ENCODE measurements around the gene SMIM30. TPM values are rescaled to one million over a fixed set of nuclear protein-coding genes. Genes with fewer than 3 reads are reported as not detected.
A peak's percentile ranks its signal among the peaks of the same experiment; 100 is the strongest.

Gene SMIM30
- total and polyA plus RNA-seq, 2 experiments from 2014 or later, result 63.9 to 99.7 TPM

DNA sequence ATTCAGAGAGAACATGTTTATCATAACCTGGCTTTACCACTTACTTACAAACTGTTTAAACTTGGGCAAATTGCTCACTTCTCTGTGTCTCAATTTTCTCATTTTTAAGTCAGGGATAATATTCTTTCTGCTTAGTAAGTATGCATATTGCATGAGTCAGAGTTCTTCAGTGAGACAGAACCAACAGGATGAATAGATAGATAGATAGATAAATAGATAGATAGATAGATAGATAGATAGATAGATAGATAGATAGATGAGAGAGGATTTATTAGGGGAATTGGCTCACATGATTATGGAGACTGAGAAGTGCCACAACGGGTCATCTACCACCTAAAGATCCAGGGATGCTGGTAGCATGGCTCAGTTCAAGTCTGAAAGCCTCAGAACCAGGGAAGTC, 15.7 kb upstream of the SMIM30 start:
- in situ Hi-C loops (cut with MboI), result no loop called here
- Histone ChIP-seq H3K4me1 (ENCODE audit: insufficient read depth) (no peaks in the 10 kb centered on the region), H4K20me1 (ENCODE audit: insufficient read depth) (no peaks in the 10 kb centered on the region), H3K4me3 (no peak overlapping the region), H3K9me2 (ENCODE audit: insufficient read depth) (no peaks in the 10 kb centered on the region), H3K4me2 (ENCODE audit: unreplicated experiment) (no peak overlapping the region), H3K79me2 (ENCODE audit: insufficient read depth) (no peaks in the 10 kb centered on the region), H2AFZ (0 out of 2 replicates have a peak overlapping the region, but pooled peaks have one; percentile 7), H3K36me3 (ENCODE audit: low read depth) (no peaks in the 10 kb centered on the region), H3K27me3 (replicated peaks; ENCODE audit: insufficient read depth) (no peaks in the 10 kb centered on the region), H3K27ac (no peak overlapping the region), H3K9me3 (ENCODE audit: low read depth) (no peaks in the 10 kb centered on the region), H3F3A (ENCODE audit: insufficient read depth) (no peaks in the 10 kb centered on the region), H3K9ac (no peak overlapping the region)
- DNase-seq, result peak; percentile 12
- TF ChIP-seq EZH2 (IDR thresholded peaks at IDR 0.05; ENCODE audit: insufficient read depth, poor library complexity, severe bottlenecking) (no peak), EZH2phosphoT487 (IDR thresholded peaks at IDR 0.05; ENCODE audit: insufficient read depth, low read depth) (no peak)
- 25 to 36% methylated on average over 1 of the region's 1 CpG for WGBS, 2 experiments (ENCODE audit: low coverage in 1 of 2, low lambda C conversion rate in 2 of 2, missing lambda C conversion rate in 2 of 2)

DNA sequence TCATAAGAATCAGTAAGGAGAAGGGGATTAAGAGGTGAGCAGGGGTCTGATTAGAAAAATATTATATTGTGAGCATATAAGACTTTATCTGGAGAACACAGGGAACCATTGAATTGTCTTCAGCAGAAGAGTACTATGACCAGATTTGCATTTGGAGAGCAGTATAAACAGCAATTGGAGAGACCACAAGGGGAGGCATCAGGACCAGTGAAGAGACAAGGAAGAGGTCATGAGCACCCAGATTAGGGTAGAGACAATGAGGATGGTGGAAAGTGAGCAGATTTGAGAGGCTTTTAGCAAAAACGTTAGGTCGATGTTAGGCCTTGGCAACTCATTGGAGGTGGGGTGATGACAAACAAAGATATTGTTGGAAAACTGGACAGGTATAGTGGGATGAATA, 13.0 kb upstream of the SMIM30 start:
- Histone ChIP-seq H3K27me3 (replicated peaks; ENCODE audit: insufficient read depth) (no peaks in the 10 kb centered on the region), H3K9ac (no peak overlapping the region), H2AFZ (0 out of 2 replicates have a peak overlapping the region, but pooled peaks have one; percentile 20), H3F3A (ENCODE audit: insufficient read depth) (no peaks in the 10 kb centered on the region), H3K4me1 (ENCODE audit: insufficient read depth) (0 out of 2 replicates have a peak, but pooled peaks cover 6% of the 10 kb centered on the region), H3K9me3 (ENCODE audit: low read depth) (no peaks in the 10 kb centered on the region), H3K4me3 (no peak overlapping the region), H4K20me1 (ENCODE audit: insufficient read depth) (no peaks in the 10 kb centered on the region), H3K9me2 (ENCODE audit: insufficient read depth) (no peaks in the 10 kb centered on the region), H3K4me2 (ENCODE audit: unreplicated experiment) (no peak overlapping the region), H3K36me3 (ENCODE audit: low read depth) (no peaks in the 10 kb centered on the region), H3K27ac (no peak overlapping the region), H3K79me2 (ENCODE audit: insufficient read depth) (no peaks in the 10 kb centered on the region)
- WGBS, 2 experiments (ENCODE audit: low coverage in 1 of 2, low lambda C conversion rate in 2 of 2, missing lambda C conversion rate in 2 of 2), result 63 to 64% methylated on average over 2 of the region's 2 CpGs
- no peak for TF ChIP-seq EZH2 (IDR thresholded peaks at IDR 0.05; ENCODE audit: insufficient read depth, poor library complexity, severe bottlenecking)
- no peak for TF ChIP-seq EZH2phosphoT487 (IDR thresholded peaks at IDR 0.05; ENCODE audit: insufficient read depth, low read depth)
- DNase-seq, result no peak
- in situ Hi-C loops (cut with MboI), result no loop called here

DNA sequence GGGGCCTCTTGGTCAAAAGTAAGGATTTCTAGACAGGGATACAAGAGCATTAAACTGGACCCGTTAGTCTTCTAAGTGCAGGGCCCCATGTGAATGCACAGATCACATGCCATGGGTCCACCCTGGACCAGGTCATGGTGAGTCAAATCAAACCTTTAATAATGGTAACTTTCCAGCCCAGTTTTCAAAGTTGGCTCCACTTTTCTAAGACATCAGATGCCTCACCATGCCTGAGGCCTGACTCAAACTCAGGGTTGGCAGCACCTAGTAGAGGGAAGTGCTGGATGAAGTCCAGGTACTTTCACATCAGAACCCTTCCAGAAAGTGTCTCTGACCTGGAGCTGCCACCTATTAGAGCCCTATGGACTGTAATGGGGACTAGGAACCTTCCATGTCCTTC, 9.7 kb upstream of the SMIM30 start:
- 0 out of 2 replicates have a peak, but pooled peaks cover 6% of the 10 kb centered on the region for H3K4me1 ChIP-seq (ENCODE audit: insufficient read depth)
- H3F3A ChIP-seq (ENCODE audit: insufficient read depth), result no peaks in the 10 kb centered on the region
- H4K20me1 ChIP-seq (ENCODE audit: insufficient read depth), result no peaks in the 10 kb centered on the region
- H2AFZ ChIP-seq, result peak overlapping the region; percentile 10; the same call in 1 of the 2 replicates
- H3K9me3 ChIP-seq (ENCODE audit: low read depth), result no peaks in the 10 kb centered on the region
- in situ Hi-C loops (cut with MboI), result no loop called here
- H3K9ac ChIP-seq, result no peak overlapping the region
- peak; percentile 78 for DNase-seq
- WGBS, 2 experiments (ENCODE audit: low coverage in 1 of 2, low lambda C conversion rate in 2 of 2, missing lambda C conversion rate in 2 of 2), result 63 to 72% methylated on average over 1 of the region's 1 CpG
- H3K4me3 ChIP-seq, result no peak overlapping the region
- no peaks in the 10 kb centered on the region for H3K79me2 ChIP-seq (ENCODE audit: insufficient read depth)
- H3K9me2 ChIP-seq (ENCODE audit: insufficient read depth), result no peaks in the 10 kb centered on the region
- peak overlapping the region; percentile 48; the same call in 1 of the 2 replicates for H3K27ac ChIP-seq
- H3K4me2 ChIP-seq (ENCODE audit: unreplicated experiment), result no peak overlapping the region
- no peaks in the 10 kb centered on the region for H3K36me3 ChIP-seq (ENCODE audit: low read depth)
- TF ChIP-seq EZH2 (IDR thresholded peaks at IDR 0.05; ENCODE audit: insufficient read depth, poor library complexity, severe bottlenecking) (no peak), EZH2phosphoT487 (IDR thresholded peaks at IDR 0.05; ENCODE audit: insufficient read depth, low read depth) (no peak)
- no peaks in the 10 kb centered on the region for H3K27me3 ChIP-seq (replicated peaks; ENCODE audit: insufficient read depth)

DNA sequence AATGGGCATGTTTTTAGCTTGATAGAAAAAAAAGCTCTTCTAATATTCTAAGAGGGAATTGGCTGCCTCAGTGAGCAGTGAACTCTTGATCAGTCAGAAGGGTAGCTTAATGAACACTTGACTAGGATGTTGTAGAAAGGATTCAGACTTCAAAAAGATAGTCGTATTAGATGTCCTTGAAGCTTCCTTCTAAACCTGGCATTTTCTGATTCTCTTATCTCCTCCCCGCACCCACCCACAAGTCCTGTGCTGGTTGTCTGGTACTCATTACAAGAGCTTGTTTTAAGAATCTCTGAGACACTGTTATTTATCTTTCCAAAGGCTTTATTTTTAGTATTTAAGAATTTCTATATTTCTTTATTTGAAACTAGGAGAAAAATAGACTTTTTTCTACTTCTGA, 7.4 kb upstream of the SMIM30 start:
- no peaks in the 10 kb centered on the region for H3F3A ChIP-seq (ENCODE audit: insufficient read depth)
- TF ChIP-seq EZH2 (IDR thresholded peaks at IDR 0.05; ENCODE audit: insufficient read depth, poor library complexity, severe bottlenecking) (no peak), EZH2phosphoT487 (IDR thresholded peaks at IDR 0.05; ENCODE audit: insufficient read depth, low read depth) (no peak)
- H3K4me2 ChIP-seq (ENCODE audit: unreplicated experiment), result no peak overlapping the region
- no peak overlapping the region for H2AFZ ChIP-seq
- H3K36me3 ChIP-seq (ENCODE audit: low read depth), result no peaks in the 10 kb centered on the region
- no peaks in the 10 kb centered on the region for H3K79me2 ChIP-seq (ENCODE audit: insufficient read depth)
- 0 out of 2 replicates have a peak, but pooled peaks cover 6% of the 10 kb centered on the region for H3K4me1 ChIP-seq (ENCODE audit: insufficient read depth)
- H4K20me1 ChIP-seq (ENCODE audit: insufficient read depth), result no peaks in the 10 kb centered on the region
- H3K4me3 ChIP-seq, result no peak overlapping the region
- no peak for DNase-seq
- in situ Hi-C loops (cut with MboI), result no loop called here
- no peaks in the 10 kb centered on the region for H3K9me3 ChIP-seq (ENCODE audit: low read depth)
- no peaks in the 10 kb centered on the region for H3K9me2 ChIP-seq (ENCODE audit: insufficient read depth)
- no peak overlapping the region for H3K27ac ChIP-seq
- no peaks in the 10 kb centered on the region for H3K27me3 ChIP-seq (replicated peaks; ENCODE audit: insufficient read depth)
- 64 to 74% methylated on average over 2 of the region's 2 CpGs for WGBS, 2 experiments (ENCODE audit: low coverage in 1 of 2, low lambda C conversion rate in 2 of 2, missing lambda C conversion rate in 2 of 2)
- H3K9ac ChIP-seq, result no peak overlapping the region

DNA sequence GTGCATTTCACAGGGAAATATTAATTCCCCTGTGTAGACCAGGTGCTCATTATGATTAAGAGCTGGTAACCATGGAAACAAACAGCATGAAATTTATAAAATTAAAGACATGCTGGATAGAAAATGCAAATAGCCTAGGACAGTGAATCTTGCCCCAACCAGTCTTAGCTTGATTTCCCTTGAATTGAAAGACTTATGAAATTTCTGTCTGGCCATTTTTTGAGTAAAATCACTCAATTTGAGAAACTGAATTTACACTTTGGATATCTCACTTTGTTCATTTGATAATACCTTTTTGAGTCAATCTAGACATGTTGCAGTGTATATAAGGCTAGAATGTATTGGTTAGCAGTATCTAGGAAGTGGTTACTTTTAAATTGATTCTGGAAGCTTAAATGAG, 4.4 kb upstream of the SMIM30 start:
- H3K9ac ChIP-seq, result no peak overlapping the region
- H3K36me3 ChIP-seq (ENCODE audit: low read depth), result no peaks in the 10 kb centered on the region
- 0 out of 2 replicates have a peak overlapping the region, but pooled peaks have one; percentile 10 for H2AFZ ChIP-seq
- TF ChIP-seq EZH2 (IDR thresholded peaks at IDR 0.05; ENCODE audit: insufficient read depth, poor library complexity, severe bottlenecking) (no peak), EZH2phosphoT487 (IDR thresholded peaks at IDR 0.05; ENCODE audit: insufficient read depth, low read depth) (no peak)
- DNase-seq, result no peak
- H3K27me3 ChIP-seq (replicated peaks; ENCODE audit: insufficient read depth), result no peaks in the 10 kb centered on the region
- H4K20me1 ChIP-seq (ENCODE audit: insufficient read depth), result no peaks in the 10 kb centered on the region
- H3K79me2 ChIP-seq (ENCODE audit: insufficient read depth), result 0 out of 2 replicates have a peak, but pooled peaks cover 2% of the 10 kb centered on the region
- H3K27ac ChIP-seq, result no peak overlapping the region
- 0 out of 2 replicates have a peak, but pooled peaks cover 3% of the 10 kb centered on the region for H3K4me1 ChIP-seq (ENCODE audit: insufficient read depth)
- H3K4me2 ChIP-seq (ENCODE audit: unreplicated experiment), result no peak overlapping the region
- no peaks in the 10 kb centered on the region for H3F3A ChIP-seq (ENCODE audit: insufficient read depth)
- H3K9me3 ChIP-seq (ENCODE audit: low read depth), result no peaks in the 10 kb centered on the region
- H3K4me3 ChIP-seq, result no peak overlapping the region
- in situ Hi-C loops (cut with MboI), result no loop called here
- no peaks in the 10 kb centered on the region for H3K9me2 ChIP-seq (ENCODE audit: insufficient read depth)

Measured in GM23248 (cell line).